ENCODE measurements around the gene MAVS. TPM values are rescaled to one million over a fixed set of nuclear protein-coding genes. Genes with fewer than 3 reads are reported as not detected.
A peak's percentile ranks its signal among the peaks of the same experiment; 100 is the strongest.
"Not testable (repeated sequence)": the region's sequence is repeated elsewhere in the genome, so short reads cannot be mapped to it uniquely, and the experiment has no call there.

MAVS gene
- total and polyA plus RNA-seq, 9 donors = 14.6 to 26.2 (median 21.0) TPM

DNA sequence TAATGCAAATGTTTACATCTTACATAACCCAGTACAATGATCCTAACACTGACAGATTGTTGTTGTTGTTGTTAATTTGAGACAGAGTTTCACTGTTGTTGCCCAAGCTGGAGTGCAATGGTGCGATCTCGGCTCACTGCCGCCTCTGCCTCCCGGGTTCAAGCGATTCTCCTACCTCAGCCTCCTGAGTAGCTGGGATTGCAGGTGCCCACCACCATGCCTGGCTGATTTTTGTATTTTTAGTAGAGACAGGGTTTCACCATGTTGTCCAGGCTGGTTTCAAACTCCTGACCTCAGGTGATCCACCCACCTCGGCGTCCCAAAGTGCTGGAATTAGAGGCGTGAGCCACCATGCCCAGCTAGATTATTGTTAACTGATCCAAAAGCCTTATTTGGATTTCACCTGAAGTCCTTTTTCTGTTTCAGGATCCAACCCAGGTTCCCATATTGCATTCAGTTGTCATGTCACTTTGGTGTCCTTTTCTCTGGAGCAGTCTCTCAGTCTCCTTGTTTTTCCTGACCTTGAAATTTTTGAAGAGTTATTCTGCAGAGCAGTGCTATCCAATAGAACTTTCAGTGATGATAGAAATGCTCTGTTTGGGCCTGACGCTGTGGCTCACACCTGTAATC, 2.5 kb upstream of the MAVS start:
- not testable (repeated sequence) for DNase-seq; H3K4me3 ChIP-seq (ENCODE audit: low read length); H3K27me3 ChIP-seq (ENCODE audit: control insufficient read depth, insufficient read depth, low read length); H3K27ac ChIP-seq (ENCODE audit: low read length); H3K9me3 ChIP-seq (replicated peaks; ENCODE audit: control insufficient read depth, low read depth, low read length)
- peaks cover 11% of the 10 kb centered on the region for H3K36me3 ChIP-seq (ENCODE audit: control insufficient read depth, insufficient read depth, low read length)
- 83% methylated on average over 4 of the region's 9 CpGs for WGBS (ENCODE audit: insufficient coverage)
- peaks cover 11% of the 10 kb centered on the region for H3K4me1 ChIP-seq (ENCODE audit: control insufficient read depth, insufficient read depth, low read length)

DNA sequence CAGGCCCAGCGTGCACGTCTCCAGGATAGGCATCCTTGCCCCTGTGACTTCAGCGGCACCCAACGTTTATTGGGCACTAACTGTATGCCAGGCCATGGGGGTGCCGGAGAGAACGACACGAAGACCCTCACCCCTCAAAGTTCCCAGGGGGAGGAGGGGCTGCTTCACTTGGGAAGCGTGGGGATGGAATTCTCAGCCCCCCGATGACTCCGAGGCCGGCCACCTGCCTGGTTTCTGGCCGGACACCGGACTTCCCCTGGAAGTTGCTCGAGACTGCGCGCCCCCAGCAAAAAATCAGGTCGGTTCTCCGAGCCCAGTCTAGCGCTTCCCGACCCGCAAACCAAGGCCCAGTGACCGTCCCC, 275 bp upstream of the MAVS start:
- DNase-seq = no peak
- H3K27ac ChIP-seq (ENCODE audit: low read length) = peak overlapping the region; percentile 87
- H3K27me3 ChIP-seq (ENCODE audit: control insufficient read depth, insufficient read depth, low read length) = no peaks in the 10 kb centered on the region
- WGBS (ENCODE audit: insufficient coverage) = 0% methylated on average over 16 of the region's 22 CpGs
- H3K4me3 ChIP-seq (ENCODE audit: low read length) = peak overlapping the region; percentile 96
- H3K4me1 ChIP-seq (ENCODE audit: control insufficient read depth, insufficient read depth, low read length) = peaks cover 11% of the 10 kb centered on the region
- H3K36me3 ChIP-seq (ENCODE audit: control insufficient read depth, insufficient read depth, low read length) = peaks cover 11% of the 10 kb centered on the region
- no peaks in the 10 kb centered on the region for H3K9me3 ChIP-seq (replicated peaks; ENCODE audit: control insufficient read depth, low read depth, low read length)

DNA sequence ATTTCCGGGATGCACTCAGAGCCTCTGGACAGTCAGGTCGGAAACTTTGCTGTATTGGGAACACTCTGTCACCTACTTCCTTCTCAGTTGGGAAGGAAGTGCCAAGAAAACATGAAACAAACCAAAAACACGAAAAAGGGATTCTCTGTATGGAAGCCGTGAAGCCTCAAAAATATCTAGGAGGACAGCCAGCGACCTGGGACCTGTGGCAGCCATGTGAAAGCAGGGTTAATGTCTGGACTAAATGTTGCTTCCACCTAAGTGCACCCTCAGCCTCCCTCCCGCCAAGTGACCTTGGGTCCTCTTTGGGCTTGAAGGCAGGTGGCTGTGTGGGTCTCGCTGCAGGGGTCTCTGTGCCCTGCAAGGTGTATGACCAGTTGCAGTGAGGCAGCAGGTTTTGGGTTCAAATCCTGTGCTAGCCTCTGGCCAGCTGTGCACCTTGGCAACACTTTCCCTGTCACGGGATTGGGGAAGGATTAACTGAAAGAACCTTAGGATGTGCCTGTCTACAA, 851 bp downstream of the MAVS start:
- 0% methylated on average over 2 of the region's 8 CpGs for WGBS (ENCODE audit: insufficient coverage)
- DNase-seq = peak; percentile 70
- H3K36me3 ChIP-seq (ENCODE audit: control insufficient read depth, insufficient read depth, low read length) = peaks cover 11% of the 10 kb centered on the region

DNA sequence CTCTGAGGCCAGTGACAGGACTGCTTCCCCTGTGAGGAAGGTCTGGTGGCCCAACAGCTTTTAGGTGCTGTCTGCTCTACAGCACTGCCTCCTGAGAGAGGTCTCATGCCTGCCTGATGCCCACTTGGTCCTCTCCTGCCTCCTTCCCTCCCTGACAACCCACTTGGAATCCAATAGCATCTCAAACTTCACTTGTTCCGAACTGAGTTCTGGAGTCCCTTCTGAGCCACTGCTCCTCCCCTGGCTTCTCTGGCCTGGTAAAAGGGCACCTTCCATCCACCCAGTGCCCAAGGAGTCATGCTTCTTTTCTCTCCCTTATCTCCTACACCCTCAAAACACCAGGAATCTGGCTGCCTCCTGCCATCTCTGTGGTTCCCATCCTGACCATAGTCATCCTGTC, 1.9 kb downstream of the MAVS start:
- Histone ChIP-seq H3K27ac (ENCODE audit: low read length) (no peak overlapping the region), H3K4me1 (ENCODE audit: control insufficient read depth, insufficient read depth, low read length) (peaks cover 11% of the 10 kb centered on the region), H3K4me3 (ENCODE audit: low read length) (no peak overlapping the region), H3K9me3 (replicated peaks; ENCODE audit: control insufficient read depth, low read depth, low read length) (no peaks in the 10 kb centered on the region), H3K36me3 (ENCODE audit: control insufficient read depth, insufficient read depth, low read length) (peaks cover 11% of the 10 kb centered on the region), H3K27me3 (ENCODE audit: control insufficient read depth, insufficient read depth, low read length) (no peaks in the 10 kb centered on the region)
- WGBS (ENCODE audit: insufficient coverage) = 75% methylated on average over 1 of the region's 1 CpG
- DNase-seq = no peak

More for the DNA sequence above, 851 bp downstream of the MAVS start:
- Histone ChIP-seq H3K27ac (ENCODE audit: low read length) (peak overlapping the region; percentile 88), H3K4me3 (ENCODE audit: low read length) (peak overlapping the region; percentile 96), H3K27me3 (ENCODE audit: control insufficient read depth, insufficient read depth, low read length) (no peaks in the 10 kb centered on the region), H3K9me3 (replicated peaks; ENCODE audit: control insufficient read depth, low read depth, low read length) (no peaks in the 10 kb centered on the region), H3K4me1 (ENCODE audit: control insufficient read depth, insufficient read depth, low read length) (peaks cover 11% of the 10 kb centered on the region)

DNA sequence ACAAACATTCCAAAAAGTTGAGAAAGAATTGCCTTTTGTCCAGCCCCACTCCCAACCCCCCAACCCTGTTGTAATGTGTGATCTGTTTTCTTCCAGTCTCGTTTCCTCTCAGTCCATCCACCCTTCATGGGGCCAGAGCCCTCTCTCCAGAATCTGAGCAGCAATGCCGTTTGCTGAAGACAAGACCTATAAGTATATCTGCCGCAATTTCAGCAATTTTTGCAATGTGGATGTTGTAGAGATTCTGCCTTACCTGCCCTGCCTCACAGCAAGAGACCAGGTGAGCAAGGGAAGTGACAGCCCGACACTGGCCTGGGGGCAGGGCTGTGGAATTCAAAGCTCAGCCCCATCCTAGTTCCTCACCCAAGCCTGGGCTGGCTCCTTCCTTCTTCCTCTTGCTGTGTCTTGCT, 7.8 kb downstream of the MAVS start:
- no peak for DNase-seq
- Histone ChIP-seq H3K36me3 (ENCODE audit: control insufficient read depth, insufficient read depth, low read length) (peaks cover 37% of the 10 kb centered on the region), H3K27ac (ENCODE audit: low read length) (no peak overlapping the region), H3K27me3 (ENCODE audit: control insufficient read depth, insufficient read depth, low read length) (no peaks in the 10 kb centered on the region), H3K4me1 (ENCODE audit: control insufficient read depth, insufficient read depth, low read length) (no peaks in the 10 kb centered on the region), H3K9me3 (replicated peaks; ENCODE audit: control insufficient read depth, low read depth, low read length) (no peaks in the 10 kb centered on the region), H3K4me3 (ENCODE audit: low read length) (no peak overlapping the region)
- WGBS (ENCODE audit: insufficient coverage) = no CpG with 5 or more reads among the region's 4 CpGs

DNA sequence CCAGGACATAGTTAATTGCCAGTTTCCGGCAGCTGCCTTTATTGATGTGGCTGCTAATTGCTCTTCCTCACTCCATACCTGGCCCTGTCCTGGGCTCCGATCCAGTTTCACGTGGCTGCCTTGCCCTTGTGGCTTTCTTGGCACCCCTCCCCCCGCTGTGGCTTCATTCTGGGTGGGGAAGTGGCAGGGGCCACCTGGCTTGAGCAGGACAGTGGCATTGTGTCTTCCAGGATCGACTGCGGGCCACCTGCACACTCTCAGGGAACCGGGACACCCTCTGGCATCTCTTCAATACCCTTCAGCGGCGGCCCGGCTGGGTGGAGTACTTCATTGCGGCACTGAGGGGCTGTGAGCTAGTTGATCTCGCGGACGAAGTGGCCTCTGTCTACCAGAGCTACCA, 10.8 kb downstream of the MAVS start:
- Histone ChIP-seq H3K4me1 (ENCODE audit: control insufficient read depth, insufficient read depth, low read length) (peaks cover 4% of the 10 kb centered on the region), H3K9me3 (replicated peaks; ENCODE audit: control insufficient read depth, low read depth, low read length) (peaks cover 4% of the 10 kb centered on the region), H3K27ac (ENCODE audit: low read length) (no peak overlapping the region), H3K36me3 (ENCODE audit: control insufficient read depth, insufficient read depth, low read length) (peaks cover 58% of the 10 kb centered on the region), H3K4me3 (ENCODE audit: low read length) (no peak overlapping the region), H3K27me3 (ENCODE audit: control insufficient read depth, insufficient read depth, low read length) (no peaks in the 10 kb centered on the region)
- 86% methylated on average over 13 of the region's 14 CpGs for WGBS (ENCODE audit: insufficient coverage)
- no peak for DNase-seq

DNA sequence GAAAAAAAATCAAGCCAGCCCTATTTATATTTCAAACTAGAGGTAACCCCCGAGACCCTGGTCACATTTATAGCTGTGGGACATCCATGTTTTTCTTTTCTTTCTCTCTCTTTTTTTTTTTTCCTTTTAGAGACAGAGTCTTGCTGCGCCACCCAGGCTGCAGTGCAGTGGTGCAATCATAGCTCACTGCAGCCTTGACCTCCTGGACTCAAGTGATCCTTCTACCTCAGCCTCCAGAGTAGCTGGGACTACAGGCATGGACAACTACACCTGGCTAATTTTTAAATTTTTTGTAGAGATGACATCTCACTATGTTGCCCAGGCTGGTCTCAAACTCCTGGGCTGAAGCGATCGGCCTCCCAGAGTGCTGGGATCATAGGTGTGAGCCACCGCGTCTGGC, 12.1 kb downstream of the MAVS start:
- peaks cover 4% of the 10 kb centered on the region for H3K9me3 ChIP-seq (replicated peaks; ENCODE audit: control insufficient read depth, low read depth, low read length)
- no peak overlapping the region for H3K4me3 ChIP-seq (ENCODE audit: low read length)
- WGBS (ENCODE audit: insufficient coverage) = 80% methylated on average over 1 of the region's 6 CpGs
- H3K27ac ChIP-seq (ENCODE audit: low read length) = no peak overlapping the region
- peaks cover 4% of the 10 kb centered on the region for H3K4me1 ChIP-seq (ENCODE audit: control insufficient read depth, insufficient read depth, low read length)
- H3K36me3 ChIP-seq (ENCODE audit: control insufficient read depth, insufficient read depth, low read length) = peaks cover 70% of the 10 kb centered on the region
- no peak for DNase-seq
- no peaks in the 10 kb centered on the region for H3K27me3 ChIP-seq (ENCODE audit: control insufficient read depth, insufficient read depth, low read length)

DNA sequence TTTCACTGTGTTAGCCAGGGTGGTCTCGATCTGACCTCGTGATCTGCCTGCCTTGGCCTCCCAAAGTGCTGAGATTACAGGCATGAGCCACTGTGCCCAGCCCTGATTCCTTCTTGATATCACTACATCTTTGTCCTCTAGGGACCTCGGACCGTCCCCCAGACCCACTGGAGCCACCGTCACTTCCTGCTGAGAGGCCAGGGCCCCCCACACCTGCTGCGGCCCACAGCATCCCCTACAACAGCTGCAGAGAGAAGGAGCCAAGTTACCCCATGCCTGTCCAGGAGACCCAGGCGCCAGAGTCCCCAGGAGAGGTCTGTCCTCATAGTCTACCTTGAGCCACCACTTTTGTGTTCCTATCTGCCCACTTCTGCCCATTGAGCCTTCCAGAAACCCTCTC, 14.6 kb downstream of the MAVS start:
- peaks cover 4% of the 10 kb centered on the region for H3K9me3 ChIP-seq (replicated peaks; ENCODE audit: control insufficient read depth, low read depth, low read length)
- H3K27me3 ChIP-seq (ENCODE audit: control insufficient read depth, insufficient read depth, low read length) = no peaks in the 10 kb centered on the region
- no peak for DNase-seq
- H3K4me3 ChIP-seq (ENCODE audit: low read length) = no peak overlapping the region
- 75% methylated on average over 6 of the region's 7 CpGs for WGBS (ENCODE audit: insufficient coverage)
- H3K4me1 ChIP-seq (ENCODE audit: control insufficient read depth, insufficient read depth, low read length) = peaks cover 4% of the 10 kb centered on the region
- no peak overlapping the region for H3K27ac ChIP-seq (ENCODE audit: low read length)
- peaks cover 84% of the 10 kb centered on the region for H3K36me3 ChIP-seq (ENCODE audit: control insufficient read depth, insufficient read depth, low read length)

DNA sequence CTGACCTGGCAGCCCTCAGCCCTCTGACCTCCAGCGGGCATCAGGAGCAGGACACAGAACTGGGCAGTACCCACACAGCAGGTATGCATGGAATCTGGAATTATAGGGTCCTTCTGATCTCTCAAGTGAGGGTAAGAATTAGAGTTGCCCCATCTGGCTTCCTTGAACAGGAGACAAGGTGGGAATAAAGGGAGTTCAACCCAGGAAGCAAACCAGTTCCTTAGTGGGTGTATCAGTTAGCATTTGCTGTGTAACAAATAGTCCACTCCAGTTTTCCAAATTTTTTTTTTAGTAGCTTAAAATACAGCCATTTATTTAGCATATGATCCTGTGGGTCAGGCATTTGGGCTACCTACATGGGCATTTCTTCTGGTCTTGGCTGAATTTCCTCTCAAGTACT, 15.7 kb downstream of the MAVS start:
- no CpG with 5 or more reads among the region's 1 CpG for WGBS (ENCODE audit: insufficient coverage)
- no peak overlapping the region for H3K4me3 ChIP-seq (ENCODE audit: low read length)
- no peak for DNase-seq
- no peaks in the 10 kb centered on the region for H3K27me3 ChIP-seq (ENCODE audit: control insufficient read depth, insufficient read depth, low read length)
- H3K4me1 ChIP-seq (ENCODE audit: control insufficient read depth, insufficient read depth, low read length) = peaks cover 4% of the 10 kb centered on the region
- no peak overlapping the region for H3K27ac ChIP-seq (ENCODE audit: low read length)
- peaks cover 86% of the 10 kb centered on the region for H3K36me3 ChIP-seq (ENCODE audit: control insufficient read depth, insufficient read depth, low read length)
- peaks cover 4% of the 10 kb centered on the region for H3K9me3 ChIP-seq (replicated peaks; ENCODE audit: control insufficient read depth, low read depth, low read length)

DNA sequence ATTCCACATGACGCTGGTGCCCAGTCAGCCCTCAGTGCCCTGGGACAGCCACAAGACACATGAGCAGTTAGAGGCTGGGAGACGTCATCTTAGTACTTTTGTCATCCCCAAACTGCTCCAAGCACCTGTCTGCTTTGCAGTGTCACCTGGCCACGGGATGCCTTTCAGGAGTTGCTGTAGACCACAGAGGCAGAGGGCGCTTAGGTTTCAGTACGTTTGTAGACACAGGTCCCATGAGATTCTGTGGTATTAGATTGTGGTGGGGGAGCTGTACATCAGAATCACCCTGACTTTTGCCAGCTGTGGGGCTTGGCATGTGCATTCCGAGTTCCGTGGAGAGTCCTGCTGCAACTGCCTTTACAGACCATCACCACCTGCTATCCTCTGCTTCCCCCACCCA, 16.7 kb downstream of the MAVS start:
- DNase-seq = no peak
- 88% methylated on average over 5 of the region's 7 CpGs for WGBS (ENCODE audit: insufficient coverage)
- no peak overlapping the region for H3K4me3 ChIP-seq (ENCODE audit: low read length)
- peaks cover 4% of the 10 kb centered on the region for H3K9me3 ChIP-seq (replicated peaks; ENCODE audit: control insufficient read depth, low read depth, low read length)
- no peaks in the 10 kb centered on the region for H3K27me3 ChIP-seq (ENCODE audit: control insufficient read depth, insufficient read depth, low read length)
- H3K4me1 ChIP-seq (ENCODE audit: control insufficient read depth, insufficient read depth, low read length) = peaks cover 4% of the 10 kb centered on the region
- peaks cover 84% of the 10 kb centered on the region for H3K36me3 ChIP-seq (ENCODE audit: control insufficient read depth, insufficient read depth, low read length)
- no peak overlapping the region for H3K27ac ChIP-seq (ENCODE audit: low read length)

DNA sequence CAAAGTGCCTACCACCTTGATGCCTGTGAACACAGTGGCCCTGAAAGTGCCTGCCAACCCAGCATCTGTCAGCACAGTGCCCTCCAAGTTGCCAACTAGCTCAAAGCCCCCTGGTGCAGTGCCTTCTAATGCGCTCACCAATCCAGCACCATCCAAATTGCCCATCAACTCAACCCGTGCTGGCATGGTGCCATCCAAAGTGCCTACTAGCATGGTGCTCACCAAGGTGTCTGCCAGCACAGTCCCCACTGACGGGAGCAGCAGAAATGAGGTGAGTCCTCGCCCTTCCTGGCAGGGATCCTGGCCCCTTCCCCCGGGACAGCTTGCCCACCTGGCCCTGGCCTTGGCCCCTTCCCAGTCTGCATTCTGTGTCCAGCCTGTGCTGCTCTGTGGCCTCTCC, 17.9 kb downstream of the MAVS start:
- H3K4me1 ChIP-seq (ENCODE audit: control insufficient read depth, insufficient read depth, low read length) = peaks cover 4% of the 10 kb centered on the region

More for the DNA sequence above, 17.9 kb downstream of the MAVS start:
- no peak for DNase-seq
- 72% methylated on average over 5 of the region's 5 CpGs for WGBS (ENCODE audit: insufficient coverage)
- Histone ChIP-seq H3K36me3 (ENCODE audit: control insufficient read depth, insufficient read depth, low read length) (peaks cover 78% of the 10 kb centered on the region), H3K9me3 (replicated peaks; ENCODE audit: control insufficient read depth, low read depth, low read length) (peaks cover 4% of the 10 kb centered on the region), H3K27me3 (ENCODE audit: control insufficient read depth, insufficient read depth, low read length) (no peaks in the 10 kb centered on the region), H3K27ac (ENCODE audit: low read length) (no peak overlapping the region), H3K4me3 (ENCODE audit: low read length) (no peak overlapping the region)
